ENCODE measurements around the gene TRPV2. TPM values are rescaled to one million over a fixed set of nuclear protein-coding genes. Genes with fewer than 3 reads are reported as not detected.

The TRPV2 gene
- total RNA-seq, 1 experiment from 2014 or later: 0.87 TPM

DNA sequence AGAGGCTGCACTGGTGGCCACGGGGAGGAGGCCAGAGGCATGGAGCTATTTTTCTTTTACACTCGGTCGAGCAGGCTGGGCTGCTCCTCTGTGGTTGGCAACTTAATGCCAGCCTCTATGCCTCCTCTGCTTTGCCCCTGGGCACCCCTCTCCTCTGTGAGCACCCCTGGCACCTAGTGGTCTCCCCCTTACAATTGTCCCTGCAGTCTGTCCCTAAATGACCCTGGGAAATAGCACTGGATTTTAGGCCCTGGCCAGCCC lies 49.6 kb downstream of the TRPV2 start:
- CTCF ChIA-PET: no interaction called here
- no peaks in the 10 kb centered on the region for H3K27me3 Mint-ChIP-seq (ENCODE audit: unreplicated experiment)
- intact Hi-C loops (cut with micrococcal nuclease; ENCODE audit: unreplicated experiment): no loop called here

GRCh38 chr17:16465861-16466338 lies 50.5 kb downstream of the TRPV2 start:
- CTCF ChIA-PET: no interaction called here
- no peaks in the 10 kb centered on the region for H3K27me3 Mint-ChIP-seq (ENCODE audit: unreplicated experiment)
- TF ChIP-seq, protein P1, sequence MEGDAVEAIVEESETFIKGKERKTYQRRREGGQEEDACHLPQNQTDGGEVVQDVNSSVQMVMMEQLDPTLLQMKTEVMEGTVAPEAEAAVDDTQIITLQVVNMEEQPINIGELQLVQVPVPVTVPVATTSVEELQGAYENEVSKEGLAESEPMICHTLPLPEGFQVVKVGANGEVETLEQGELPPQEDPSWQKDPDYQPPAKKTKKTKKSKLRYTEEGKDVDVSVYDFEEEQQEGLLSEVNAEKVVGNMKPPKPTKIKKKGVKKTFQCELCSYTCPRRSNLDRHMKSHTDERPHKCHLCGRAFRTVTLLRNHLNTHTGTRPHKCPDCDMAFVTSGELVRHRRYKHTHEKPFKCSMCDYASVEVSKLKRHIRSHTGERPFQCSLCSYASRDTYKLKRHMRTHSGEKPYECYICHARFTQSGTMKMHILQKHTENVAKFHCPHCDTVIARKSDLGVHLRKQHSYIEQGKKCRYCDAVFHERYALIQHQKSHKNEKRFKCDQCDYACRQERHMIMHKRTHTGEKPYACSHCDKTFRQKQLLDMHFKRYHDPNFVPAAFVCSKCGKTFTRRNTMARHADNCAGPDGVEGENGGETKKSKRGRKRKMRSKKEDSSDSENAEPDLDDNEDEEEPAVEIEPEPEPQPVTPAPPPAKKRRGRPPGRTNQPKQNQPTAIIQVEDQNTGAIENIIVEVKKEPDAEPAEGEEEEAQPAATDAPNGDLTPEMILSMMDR (IDR thresholded peaks at IDR 0.05; ENCODE audit: unreplicated experiment): no peak
- no peak overlapping the region for H3K4me3 Mint-ChIP-seq (ENCODE audit: low read depth, unreplicated experiment)
- DNase-seq: no peak
- H3K36me3 Mint-ChIP-seq (ENCODE audit: insufficient read depth, unreplicated experiment): peaks cover 2% of the 10 kb centered on the region
- no peaks in the 10 kb centered on the region for H3K9me3 Mint-ChIP-seq (ENCODE audit: low read depth, unreplicated experiment)
- H3K27ac Mint-ChIP-seq (ENCODE audit: unreplicated experiment): no peak overlapping the region
- intact Hi-C loops (cut with micrococcal nuclease; ENCODE audit: unreplicated experiment): no loop called here
- no TSS peak for BruUV-seq (replicated peaks)
- H3K4me1 Mint-ChIP-seq (ENCODE audit: low read depth, unreplicated experiment): no peaks in the 10 kb centered on the region

More for the DNA sequence above, 49.6 kb downstream of the TRPV2 start:
- H3K36me3 Mint-ChIP-seq (ENCODE audit: insufficient read depth, unreplicated experiment): peaks cover 6% of the 10 kb centered on the region
- no peak for DNase-seq
- no peaks in the 10 kb centered on the region for H3K4me1 Mint-ChIP-seq (ENCODE audit: low read depth, unreplicated experiment)
- TF ChIP-seq, protein P1 (IDR thresholded peaks at IDR 0.05; ENCODE audit: unreplicated experiment): no peak
- no peaks in the 10 kb centered on the region for H3K9me3 Mint-ChIP-seq (ENCODE audit: low read depth, unreplicated experiment)
- H3K27ac Mint-ChIP-seq (ENCODE audit: unreplicated experiment): no peak overlapping the region
- H3K4me3 Mint-ChIP-seq (ENCODE audit: low read depth, unreplicated experiment): no peak overlapping the region
- no TSS peak for BruUV-seq (replicated peaks)

DNA sequence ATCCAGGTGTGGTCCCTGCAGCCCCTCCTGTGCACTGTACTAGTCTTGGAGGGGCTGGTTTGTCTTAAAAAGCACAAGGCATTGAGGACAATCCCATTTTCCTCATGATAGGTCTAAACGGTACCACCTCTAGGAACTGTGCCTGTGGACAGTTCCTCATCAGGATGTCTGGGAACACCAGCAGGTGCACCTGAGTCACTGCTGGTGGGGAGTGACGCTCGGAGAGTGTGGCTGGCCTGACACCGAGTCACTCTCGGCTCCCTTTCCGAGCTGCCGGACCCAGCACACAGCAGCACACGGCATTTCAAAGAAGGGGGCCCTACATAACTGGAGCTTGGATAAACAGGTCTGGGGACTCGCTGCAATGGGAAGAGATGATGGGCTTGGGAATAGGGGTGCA lies 51.0 kb downstream of the TRPV2 start:
- DNase-seq: no peak
- no peaks in the 10 kb centered on the region for H3K36me3 Mint-ChIP-seq (ENCODE audit: insufficient read depth, unreplicated experiment)
- no peak overlapping the region for H3K27ac Mint-ChIP-seq (ENCODE audit: unreplicated experiment)
- H3K4me1 Mint-ChIP-seq (ENCODE audit: low read depth, unreplicated experiment): no peaks in the 10 kb centered on the region
- no peaks in the 10 kb centered on the region for H3K9me3 Mint-ChIP-seq (ENCODE audit: low read depth, unreplicated experiment)
- intact Hi-C loops (cut with micrococcal nuclease; ENCODE audit: unreplicated experiment): no loop called here
- no TSS peak for BruUV-seq (replicated peaks)
- H3K27me3 Mint-ChIP-seq (ENCODE audit: unreplicated experiment): no peaks in the 10 kb centered on the region
- CTCF ChIA-PET: no interaction called here
- no peak overlapping the region for H3K4me3 Mint-ChIP-seq (ENCODE audit: low read depth, unreplicated experiment)
- TF ChIP-seq, protein P1 (IDR thresholded peaks at IDR 0.05; ENCODE audit: unreplicated experiment): no peak

GRCh38 chr17:16467044-16467443 lies 51.7 kb downstream of the TRPV2 start:
- BruUV-seq (replicated peaks): no TSS peak

More at GRCh38 chr17:16467044-16467443, 51.7 kb downstream of the TRPV2 start:
- H3K9me3 Mint-ChIP-seq (ENCODE audit: low read depth, unreplicated experiment): no peaks in the 10 kb centered on the region
- no peak for DNase-seq
- CTCF ChIA-PET: no interaction called here
- intact Hi-C loops (cut with micrococcal nuclease; ENCODE audit: unreplicated experiment): no loop called here
- no peak overlapping the region for H3K27ac Mint-ChIP-seq (ENCODE audit: unreplicated experiment)
- no peaks in the 10 kb centered on the region for H3K36me3 Mint-ChIP-seq (ENCODE audit: insufficient read depth, unreplicated experiment)
- H3K27me3 Mint-ChIP-seq (ENCODE audit: unreplicated experiment): no peaks in the 10 kb centered on the region
- TF ChIP-seq, protein P1 (IDR thresholded peaks at IDR 0.05; ENCODE audit: unreplicated experiment): no peak
- no peaks in the 10 kb centered on the region for H3K4me1 Mint-ChIP-seq (ENCODE audit: low read depth, unreplicated experiment)
- no peak overlapping the region for H3K4me3 Mint-ChIP-seq (ENCODE audit: low read depth, unreplicated experiment)

Measured in Calu3 (cell line).